CD4-positive, alpha-beta T cell (primary cell): ENCODE results near the gene SPECC1L. TPM values are rescaled to one million over a fixed set of nuclear protein-coding genes. Genes with fewer than 3 reads are reported as not detected.
"Not testable (repeated sequence)": the region's sequence is repeated elsewhere in the genome, so short reads cannot be mapped to it uniquely, and the experiment has no call there.

Experiments used
- ATAC-seq: fragments of 200-7000 bp; cut with Tn5 transposase; one replicate; pipeline ENCODE4 v1.10.0; 2022; ENCODE audit warnings: mild to moderate bottlenecking; ENCODE audit not compliant: poor library complexity
- CTCF ChIA-PET: fragments of 350-600 bp; sonication (Branson Sonifier 250); formaldehyde crosslinking; loops from one replicate; lab custom pipeline; 2021; ENCODE audit warnings: antibody characterized with exemption, inconsistent platforms; lab: Charles Lee
- POLR2A ChIA-PET: fragments of 350-600 bp; sonication (Branson Sonifier 250); formaldehyde crosslinking; loops from one replicate; lab custom pipeline; 2021; ENCODE audit warnings: antibody characterized with exemption, inconsistent platforms; lab: Charles Lee
- DNase-seq, 14 experiments: peaks; one replicate each; pipeline ENCODE4 v3.0.0-alpha.2; 2013 to 2020; ENCODE audit warnings: mixed read lengths in 2 of 14
- H3K27ac ChIP-seq, 2 donors: one replicate each; pipeline versions ENCODE4 v1.5.1 to v1.7.0; 2013; ENCODE audit warnings: low read length in 2 of 2, low read depth in 1 of 2, mild to moderate bottlenecking in 1 of 2
- H3K27me3 ChIP-seq, 2 experiments: 1 replicate in 1 of 2; 2 replicates in 1 of 2; pipeline versions ENCODE4 v1.6.1 to v1.7.0; 2013; ENCODE audit warnings: low read length in 2 of 2, control low read depth in 1 of 2, mild to moderate bottlenecking in 1 of 2, moderate library complexity in 1 of 2; ENCODE audit not compliant: insufficient read depth in 2 of 2, control insufficient read depth in 1 of 2
- H3K36me3 ChIP-seq: one replicate; pipeline ENCODE4 v1.6.1; 2013; ENCODE audit warnings: low read length, control low read depth; ENCODE audit not compliant: insufficient read depth
- H3K4me1 ChIP-seq: one replicate; pipeline ENCODE4 v1.6.1; 2013; ENCODE audit warnings: low read length, control low read depth; ENCODE audit not compliant: insufficient read depth
- H3K4me3 ChIP-seq: one replicate; pipeline ENCODE4 v1.5.1; 2013; ENCODE audit warnings: mild to moderate bottlenecking, low read length, moderate library complexity
- H3K9me3 ChIP-seq, 2 experiments: 1 replicate in 1 of 2; 2 replicates in 1 of 2; pipeline versions ENCODE4 v1.6.1 to v1.7.0; 2013; ENCODE audit warnings: low read length in 2 of 2, mild to moderate bottlenecking in 2 of 2, control low read depth in 1 of 2, moderate library complexity in 1 of 2; ENCODE audit not compliant: control insufficient read depth in 1 of 2, insufficient read depth in 1 of 2
- H3K27ac Mint-ChIP-seq: one replicate; pipeline ENCODE4 v1.8.0; 2020; ENCODE audit warnings: mixed read lengths
- H3K27me3 Mint-ChIP-seq: one replicate; pipeline ENCODE4 v1.8.0; 2021; ENCODE audit warnings: mixed read lengths
- H3K36me3 Mint-ChIP-seq: one replicate; pipeline ENCODE4 v1.8.0; 2021; ENCODE audit warnings: low read depth, mixed read lengths
- H3K4me1 Mint-ChIP-seq: one replicate; pipeline ENCODE4 v1.8.0; 2021; ENCODE audit warnings: low read depth, mixed read lengths
- H3K4me3 Mint-ChIP-seq: one replicate; pipeline ENCODE4 v1.8.0; 2020; ENCODE audit warnings: mild to moderate bottlenecking, mixed read lengths
- H3K9me3 Mint-ChIP-seq: one replicate; pipeline ENCODE4 v1.8.0; 2020; ENCODE audit warnings: mixed read lengths
- intact Hi-C, 2 experiments: fragments of 100-400 bp; cut with DNase I in 1 of 2; cut with micrococcal nuclease in 1 of 2; formaldehyde crosslinking; loops; one replicate each; pipeline versions ENCODE4 v1.15.1 to v1.9.0; 2023 to 2025; cut with DNase I, micrococcal nuclease
- total RNA-seq, 174 experiments: library from RNA in 2 of 174; stranded (reverse) in 2 of 174; gene quantifications; one replicate each; pipeline ENCODE4 v1.2.3 and lab custom pipeline; 2021 to 2026
- TF ChIP-seq, protein P1 (sequence below): fragments of 200-600 bp; IDR thresholded peaks from one replicate; pipeline ENCODE4 v1.8.0; 2022; ENCODE audit warnings: antibody characterized with exemption, mild to moderate bottlenecking

The SPECC1L gene
- total RNA-seq, 2 experiments from 2014 or later, result 27.5 to 31.8 TPM

DNA sequence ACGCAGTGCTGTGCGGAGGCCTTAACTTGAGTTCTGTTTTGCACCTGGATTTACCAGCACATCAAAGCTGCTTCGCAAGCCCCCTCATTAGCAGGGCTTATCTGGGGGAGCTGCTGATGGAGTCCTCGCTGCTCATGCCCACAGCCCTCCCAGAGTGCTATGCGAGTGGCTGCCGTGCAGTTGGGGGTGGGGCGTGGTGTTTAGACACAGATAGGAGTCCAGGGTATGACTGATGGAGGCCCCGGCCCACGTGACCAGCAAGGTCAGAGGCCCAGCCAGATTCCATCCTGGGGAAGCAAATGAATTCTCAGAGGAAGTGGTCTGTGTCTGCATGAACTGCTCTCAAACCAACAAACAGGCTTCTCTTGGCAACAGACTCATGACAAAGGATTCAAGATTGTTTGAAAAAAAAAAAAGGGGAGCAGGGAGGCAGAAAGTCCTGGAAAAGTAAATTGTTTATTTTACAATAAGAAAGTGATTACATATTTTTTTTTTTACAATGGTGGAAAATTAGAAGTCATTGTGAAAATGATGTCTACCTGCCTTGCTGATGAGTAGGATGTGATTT lies 6.2 kb upstream of the SPECC1L start:
- ATAC-seq, H3K36me3 Mint-ChIP-seq, CTCF ChIA-PET, H3K4me1 Mint-ChIP-seq, H3K27me3 ChIP-seq, H3K4me3 ChIP-seq, H3K4me3 Mint-ChIP-seq, H3K9me3 ChIP-seq, H3K9me3 Mint-ChIP-seq, H3K4me1 ChIP-seq, POLR2A ChIA-PET, H3K27ac ChIP-seq, H3K27me3 Mint-ChIP-seq, H3K27ac Mint-ChIP-seq, DNase-seq, intact Hi-C loops, H3K36me3 ChIP-seq: not testable (repeated sequence)

DNA sequence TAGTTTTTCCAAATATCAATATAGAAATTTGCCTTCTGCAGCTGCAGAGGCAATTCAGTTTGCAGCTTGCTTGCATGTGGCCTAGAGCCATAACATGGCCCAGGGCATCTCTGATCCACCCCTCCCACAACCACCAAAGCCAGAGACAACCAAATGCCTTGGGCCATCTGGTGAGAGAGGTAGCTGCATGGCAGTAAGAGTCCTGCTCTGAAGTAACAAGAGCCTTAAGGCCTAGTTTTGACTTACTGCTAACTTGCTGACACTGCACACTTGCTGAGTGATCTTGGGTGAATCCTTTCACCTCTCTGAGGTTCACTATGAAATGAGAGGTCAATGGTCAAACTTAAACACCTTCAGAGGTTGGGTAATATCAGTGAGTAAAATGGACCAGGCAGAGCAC lies 4.9 kb upstream of the SPECC1L start:
- CTCF ChIA-PET, result no interaction called here
- TF ChIP-seq, protein P1, sequence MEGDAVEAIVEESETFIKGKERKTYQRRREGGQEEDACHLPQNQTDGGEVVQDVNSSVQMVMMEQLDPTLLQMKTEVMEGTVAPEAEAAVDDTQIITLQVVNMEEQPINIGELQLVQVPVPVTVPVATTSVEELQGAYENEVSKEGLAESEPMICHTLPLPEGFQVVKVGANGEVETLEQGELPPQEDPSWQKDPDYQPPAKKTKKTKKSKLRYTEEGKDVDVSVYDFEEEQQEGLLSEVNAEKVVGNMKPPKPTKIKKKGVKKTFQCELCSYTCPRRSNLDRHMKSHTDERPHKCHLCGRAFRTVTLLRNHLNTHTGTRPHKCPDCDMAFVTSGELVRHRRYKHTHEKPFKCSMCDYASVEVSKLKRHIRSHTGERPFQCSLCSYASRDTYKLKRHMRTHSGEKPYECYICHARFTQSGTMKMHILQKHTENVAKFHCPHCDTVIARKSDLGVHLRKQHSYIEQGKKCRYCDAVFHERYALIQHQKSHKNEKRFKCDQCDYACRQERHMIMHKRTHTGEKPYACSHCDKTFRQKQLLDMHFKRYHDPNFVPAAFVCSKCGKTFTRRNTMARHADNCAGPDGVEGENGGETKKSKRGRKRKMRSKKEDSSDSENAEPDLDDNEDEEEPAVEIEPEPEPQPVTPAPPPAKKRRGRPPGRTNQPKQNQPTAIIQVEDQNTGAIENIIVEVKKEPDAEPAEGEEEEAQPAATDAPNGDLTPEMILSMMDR, result no peak
- Histone ChIP-seq H3K9me3 (no peaks in the 10 kb centered on the region), H3K27ac (no peak overlapping the region), H3K36me3 (no peaks in the 10 kb centered on the region), H3K4me1 (peaks cover 3% of the 10 kb centered on the region), H3K4me3 (no peak overlapping the region), H3K27me3 (no peaks in the 10 kb centered on the region)
- Mint-ChIP-seq H3K9me3 (no peaks in the 10 kb centered on the region), H3K27me3 (no peaks in the 10 kb centered on the region), H3K36me3 (no peaks in the 10 kb centered on the region), H3K27ac (no peak overlapping the region), H3K4me3 (no peak overlapping the region), H3K4me1 (peaks cover 5% of the 10 kb centered on the region)
- DNase-seq (no peak), ATAC-seq (no peak)
- POLR2A ChIA-PET, result no interaction called here
- intact Hi-C loops, result loop anchor here in 1 of 2 experiments (5.0 kb wide), 1 partner anchor 353 kb away; no protein-coding TSS in a partner anchor

DNA sequence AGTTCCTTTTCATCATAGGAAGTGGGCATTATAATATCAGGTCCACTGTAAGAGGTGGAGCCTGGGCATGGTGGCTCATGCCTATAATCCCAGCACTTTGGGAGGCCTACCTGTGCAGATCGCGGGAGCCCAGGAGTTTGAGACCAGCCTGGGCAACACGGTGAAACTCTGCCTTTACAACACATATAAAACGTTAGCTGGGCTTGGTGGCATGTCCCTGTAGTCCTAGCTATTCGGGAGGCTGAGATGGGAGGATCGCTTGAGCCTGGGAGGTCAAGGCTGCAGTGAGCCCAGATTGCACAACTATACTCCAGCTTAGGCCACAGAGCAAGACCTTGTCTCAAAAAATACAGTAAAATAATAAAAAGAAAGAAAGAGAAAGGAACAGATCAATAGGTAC lies 4.1 kb upstream of the SPECC1L start:
- POLR2A ChIA-PET, ATAC-seq, H3K27ac ChIP-seq, DNase-seq, H3K4me3 Mint-ChIP-seq, H3K36me3 ChIP-seq, H3K27me3 Mint-ChIP-seq, H3K36me3 Mint-ChIP-seq, H3K4me1 Mint-ChIP-seq, H3K9me3 Mint-ChIP-seq, H3K9me3 ChIP-seq, H3K4me1 ChIP-seq, H3K27me3 ChIP-seq, H3K27ac Mint-ChIP-seq, CTCF ChIA-PET, H3K4me3 ChIP-seq: not testable (repeated sequence)
- intact Hi-C loops, result loop anchor here in 1 of 2 experiments (5.0 kb wide), 1 partner anchor 354 kb away; no protein-coding TSS in a partner anchor

DNA sequence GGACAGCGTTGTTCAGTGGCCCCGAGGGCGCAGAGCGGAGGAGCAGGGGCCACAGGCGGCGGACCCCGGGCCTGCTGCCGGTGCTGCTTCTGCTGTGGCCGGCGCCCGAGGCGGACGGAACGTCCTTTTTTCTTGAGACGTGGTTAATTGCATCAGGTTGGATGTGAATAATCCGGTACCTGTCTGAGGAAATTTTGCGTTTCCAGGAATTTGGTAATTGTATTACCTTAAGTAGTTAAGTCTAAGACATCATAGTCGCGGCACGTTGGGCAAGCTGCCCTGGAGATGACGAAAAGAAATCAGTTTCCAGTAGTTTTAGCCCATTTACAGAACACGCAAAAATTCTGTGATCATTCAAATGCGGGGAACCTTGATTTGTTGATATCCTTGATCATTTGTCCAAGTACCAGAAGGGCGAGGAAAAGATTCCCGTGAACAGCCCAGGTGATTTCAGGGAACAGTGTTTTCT lies 789 bp downstream of the SPECC1L start:
- H3K27me3 Mint-ChIP-seq, result no peaks in the 10 kb centered on the region
- CTCF ChIA-PET, result interaction anchor here (1.5 kb wide), 2 partner anchors 30 to 151 kb away, joined by 3 to 5 read pairs; no protein-coding TSS in a partner anchor
- intact Hi-C loops, result no loop called here

DNA sequence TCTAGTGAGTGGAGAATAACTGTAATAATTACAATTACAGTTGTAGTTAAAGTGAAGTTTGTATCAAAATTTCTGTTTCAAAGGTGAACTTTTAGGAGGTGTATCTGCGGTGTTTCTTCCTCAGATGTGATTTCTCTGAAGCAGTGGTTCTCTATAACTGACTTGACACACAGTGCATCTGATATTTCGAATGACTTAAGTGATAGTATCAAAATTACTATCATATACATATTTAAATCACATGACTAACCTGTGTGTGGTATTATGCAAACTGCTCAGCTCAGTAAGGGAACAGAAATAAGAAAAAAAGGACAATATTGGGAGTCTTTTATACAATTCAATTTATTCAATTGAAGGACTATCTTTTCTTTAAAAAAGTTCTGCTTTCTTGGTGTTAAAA lies 2.4 kb downstream of the SPECC1L start:
- H3K9me3 Mint-ChIP-seq, H3K4me3 ChIP-seq, ATAC-seq, POLR2A ChIA-PET, H3K27ac Mint-ChIP-seq, CTCF ChIA-PET, H3K9me3 ChIP-seq, intact Hi-C loops, H3K27me3 Mint-ChIP-seq, H3K27me3 ChIP-seq, H3K36me3 Mint-ChIP-seq, DNase-seq, H3K27ac ChIP-seq, H3K36me3 ChIP-seq: not testable (repeated sequence)
- Mint-ChIP-seq H3K4me1 (peaks cover 48% of the 10 kb centered on the region), H3K4me3 (peak overlapping the region; percentile 49)
- H3K4me1 ChIP-seq, result peaks cover 21% of the 10 kb centered on the region

More for the DNA sequence above, 789 bp downstream of the SPECC1L start:
- TF ChIP-seq, protein P1, result no peak
- no peaks in the 10 kb centered on the region for H3K27me3 ChIP-seq
- no peaks in the 10 kb centered on the region for H3K36me3 ChIP-seq
- H3K4me1 ChIP-seq, result peaks cover 21% of the 10 kb centered on the region
- no peaks in the 10 kb centered on the region for H3K9me3 Mint-ChIP-seq
- H3K4me3 Mint-ChIP-seq, result peak overlapping the region; percentile 89
- POLR2A ChIA-PET, result interaction anchor here (1.4 kb wide), 1 partner anchor 14 kb away, joined by 6 read pairs; no protein-coding TSS in a partner anchor
- peak overlapping the region; percentile 93 for H3K4me3 ChIP-seq
- H3K4me1 Mint-ChIP-seq, result peaks cover 40% of the 10 kb centered on the region
- no peaks in the 10 kb centered on the region for H3K9me3 ChIP-seq
- H3K27ac Mint-ChIP-seq, result peak overlapping the region; percentile 67
- DNase-seq (no peak), ATAC-seq (no peak)
- no peaks in the 10 kb centered on the region for H3K36me3 Mint-ChIP-seq
- H3K27ac ChIP-seq, result peak overlapping the region in 1 of 2 donors; percentile 79

DNA sequence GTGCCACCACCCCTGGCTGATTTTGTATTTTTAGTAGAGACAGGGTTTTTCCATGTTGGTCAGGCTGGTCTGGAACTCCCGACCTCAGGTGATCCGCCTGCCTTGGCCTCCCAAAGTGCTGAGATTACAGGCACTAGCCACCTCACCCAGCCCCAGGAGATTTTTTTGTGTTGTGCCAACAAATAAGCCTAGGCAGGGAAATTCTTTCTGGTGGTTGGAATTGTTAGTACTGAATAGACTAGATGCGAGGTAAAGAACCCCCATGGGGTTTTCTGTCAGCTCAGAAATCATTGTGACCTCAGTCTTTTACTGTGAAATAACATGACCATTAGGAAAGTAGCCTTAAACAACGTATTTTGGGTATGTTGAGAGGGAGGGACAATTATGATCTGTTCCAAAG lies 3.3 kb downstream of the SPECC1L start:
- H3K36me3 ChIP-seq, H3K4me3 ChIP-seq, H3K27me3 ChIP-seq, POLR2A ChIA-PET, CTCF ChIA-PET, H3K9me3 Mint-ChIP-seq, H3K27ac Mint-ChIP-seq, intact Hi-C loops, H3K9me3 ChIP-seq, ATAC-seq, DNase-seq, H3K36me3 Mint-ChIP-seq, H3K27me3 Mint-ChIP-seq, H3K27ac ChIP-seq: not testable (repeated sequence)
- H3K4me1 ChIP-seq, result peaks cover 21% of the 10 kb centered on the region
- H3K4me1 Mint-ChIP-seq, result peaks cover 52% of the 10 kb centered on the region
- peak overlapping the region; percentile 4 for H3K4me3 Mint-ChIP-seq
